Measurements from ENCODE around the gene GPR61.

The GPR61 gene

GRCh38 chr1:109564194-109564878 lies 24.7 kb downstream of the GPR61 start:
- H3K4me3 ChIP-seq (ENCODE audit: low read depth, low read length): no peak overlapping the region
- no peaks in the 10 kb centered on the region for H3K9me3 ChIP-seq (ENCODE audit: control insufficient read depth, low read length)
- no peaks in the 10 kb centered on the region for H3K4me1 ChIP-seq
- no peak overlapping the region for H3K9ac ChIP-seq
- H3K27me3 ChIP-seq (ENCODE audit: control insufficient read depth, insufficient read depth, low read length): no peaks in the 10 kb centered on the region
- no peak overlapping the region for H3K27ac ChIP-seq
- H2AFZ ChIP-seq: no peak overlapping the region
- no peak for TF ChIP-seq CTCF (IDR thresholded peaks at IDR 0.05)
- peaks cover 34% of the 10 kb centered on the region for H3K79me2 ChIP-seq
- H3K4me2 ChIP-seq (ENCODE audit: low read length): no peak overlapping the region
- H3K36me3 ChIP-seq (ENCODE audit: control insufficient read depth, insufficient read depth, low read length): no peaks in the 10 kb centered on the region

GRCh38 chr1:109565241-109565640 lies 25.6 kb downstream of the GPR61 start:
- no peaks in the 10 kb centered on the region for H3K9me3 ChIP-seq (ENCODE audit: control insufficient read depth, low read length)
- no peak overlapping the region for H3K4me3 ChIP-seq (ENCODE audit: low read depth, low read length)
- no peaks in the 10 kb centered on the region for H3K27me3 ChIP-seq (ENCODE audit: control insufficient read depth, insufficient read depth, low read length)
- no peak overlapping the region for H2AFZ ChIP-seq
- no peak overlapping the region for H3K4me2 ChIP-seq (ENCODE audit: low read length)
- H3K36me3 ChIP-seq (ENCODE audit: control insufficient read depth, insufficient read depth, low read length): no peaks in the 10 kb centered on the region
- no peak overlapping the region for H3K9ac ChIP-seq
- H3K4me1 ChIP-seq: no peaks in the 10 kb centered on the region
- peaks cover 30% of the 10 kb centered on the region for H3K79me2 ChIP-seq
- H3K27ac ChIP-seq: no peak overlapping the region
- TF ChIP-seq CTCF (IDR thresholded peaks at IDR 0.05): no peak

GRCh38 chr1:109566982-109567381 lies 27.3 kb downstream of the GPR61 start:
- H3K4me1 ChIP-seq: no peaks in the 10 kb centered on the region
- no peak overlapping the region for H3K27ac ChIP-seq

GRCh38 chr1:109567877-109568672 lies 28.4 kb downstream of the GPR61 start:
- Histone ChIP-seq H3K36me3 (ENCODE audit: control insufficient read depth, insufficient read depth, low read length) (no peaks in the 10 kb centered on the region), H3K27me3 (ENCODE audit: control insufficient read depth, insufficient read depth, low read length) (no peaks in the 10 kb centered on the region), H3K79me2 (peaks cover 19% of the 10 kb centered on the region), H3K4me2 (ENCODE audit: low read length) (no peak overlapping the region), H3K4me3 (ENCODE audit: low read depth, low read length) (no peak overlapping the region), H2AFZ (no peak overlapping the region), H3K9me3 (ENCODE audit: control insufficient read depth, low read length) (no peaks in the 10 kb centered on the region), H3K4me1 (no peaks in the 10 kb centered on the region), H3K9ac (no peak overlapping the region), H3K27ac (no peak overlapping the region)
- TF ChIP-seq CTCF (IDR thresholded peaks at IDR 0.05): no peak

More at GRCh38 chr1:109566982-109567381, 27.3 kb downstream of the GPR61 start:
- TF ChIP-seq CTCF (IDR thresholded peaks at IDR 0.05): no peak
- Histone ChIP-seq H2AFZ (no peak overlapping the region), H3K27me3 (ENCODE audit: control insufficient read depth, insufficient read depth, low read length) (no peaks in the 10 kb centered on the region), H3K4me3 (ENCODE audit: low read depth, low read length) (no peak overlapping the region), H3K4me2 (ENCODE audit: low read length) (no peak overlapping the region), H3K9me3 (ENCODE audit: control insufficient read depth, low read length) (no peaks in the 10 kb centered on the region), H3K79me2 (peaks cover 27% of the 10 kb centered on the region), H3K36me3 (ENCODE audit: control insufficient read depth, insufficient read depth, low read length) (no peaks in the 10 kb centered on the region), H3K9ac (no peak overlapping the region)

Measured in parathyroid adenoma (tissue), 2 donors.